ENCODE data around the gene STAT6.
A peak's percentile ranks its signal among the peaks of the same experiment; 100 is the strongest.
"Not testable (repeated sequence)": the region's sequence is repeated elsewhere in the genome, so short reads cannot be mapped to it uniquely, and the experiment has no call there.

Gene STAT6

GRCh38 chr12:57055824-57056223, 55.3 kb downstream of the STAT6 start:
- no peak for TF ChIP-seq CTCF (conservative IDR thresholded peaks at IDR 0.05; ENCODE audit: control insufficient read depth, insufficient read depth, low read depth, low read length)
- DNase-seq (ENCODE audit: low read depth): no peak
- no peak overlapping the region for H3K4me3 ChIP-seq (ENCODE audit: control insufficient read depth, low read depth, low read length)

- not testable (repeated sequence) for H3K4me3 ChIP-seq (ENCODE audit: control insufficient read depth, low read depth, low read length); DNase-seq (ENCODE audit: low read depth)
Measured at GRCh38 chr12:57053901-57054300, 57.3 kb downstream of the STAT6 start.

GRCh38 chr12:57053146-57053545, 58.0 kb downstream of the STAT6 start:
- H3K4me3 ChIP-seq (ENCODE audit: control insufficient read depth, low read depth, low read length); DNase-seq (ENCODE audit: low read depth): not testable (repeated sequence)

GRCh38 chr12:57051011-57051410, 60.2 kb downstream of the STAT6 start:
- DNase-seq (ENCODE audit: low read depth): no peak
- TF ChIP-seq CTCF (conservative IDR thresholded peaks at IDR 0.05; ENCODE audit: control insufficient read depth, insufficient read depth, low read depth, low read length): no peak
- H3K4me3 ChIP-seq (ENCODE audit: control insufficient read depth, low read depth, low read length): no peak overlapping the region

GRCh38 chr12:57049890-57050289, 61.3 kb downstream of the STAT6 start, which contains the start of gene MYO1A:
MYO1A (minus strand) TSS chr12:57050129; CDS start chr12:57048323, 1,806 bp downstream.
- H3K4me3 ChIP-seq (ENCODE audit: control insufficient read depth, low read depth, low read length): no peak within 1 kb of the TSS
- TF ChIP-seq CTCF (conservative IDR thresholded peaks at IDR 0.05; ENCODE audit: control insufficient read depth, insufficient read depth, low read depth, low read length): no peak
- no peak for DNase-seq (ENCODE audit: low read depth)

GRCh38 chr12:57049119-57049446, 62.1 kb downstream of the STAT6 start:
- TF ChIP-seq CTCF (conservative IDR thresholded peaks at IDR 0.05; ENCODE audit: control insufficient read depth, insufficient read depth, low read depth, low read length): no peak
- no peak overlapping the region for H3K4me3 ChIP-seq (ENCODE audit: control insufficient read depth, low read depth, low read length)
- no peak for DNase-seq (ENCODE audit: low read depth)

- no peak for DNase-seq (ENCODE audit: low read depth)
- H3K4me3 ChIP-seq (ENCODE audit: control insufficient read depth, low read depth, low read length): no peak overlapping the region
- TF ChIP-seq CTCF (conservative IDR thresholded peaks at IDR 0.05; ENCODE audit: control insufficient read depth, insufficient read depth, low read depth, low read length): no peak
Measured at GRCh38 chr12:57048423-57049118, 62.6 kb downstream of the STAT6 start.

GRCh38 chr12:57047981-57048380, 63.2 kb downstream of the STAT6 start:
- no peak for TF ChIP-seq CTCF (conservative IDR thresholded peaks at IDR 0.05; ENCODE audit: control insufficient read depth, insufficient read depth, low read depth, low read length)
- H3K4me3 ChIP-seq (ENCODE audit: control insufficient read depth, low read depth, low read length): no peak overlapping the region
- DNase-seq (ENCODE audit: low read depth): peak; percentile 66
